NB4 (cell line): ENCODE results near the gene BMP15.

Source experiments
- MYC ChIP-seq: IDR thresholded peaks from 2 replicates; pipeline ENCODE4 v1.6.1; 2011; ENCODE audit warnings: low read depth, low read length
- POLR2A ChIP-seq: IDR thresholded peaks from 2 replicates; pipeline ENCODE4 v1.6.1; 2011; ENCODE audit warnings: mild to moderate bottlenecking; ENCODE audit not compliant: insufficient read length; ENCODE audit errors: extremely low read depth
- TF ChIP-seq, protein P1 (sequence below): IDR thresholded peaks from one replicate; pipeline ENCODE4 v1.5.1; 2012; ENCODE audit warnings: low read depth, low read length

GRCh38 chrX:50927127-50927526 is 16.6 kb downstream of the BMP15 start:
- TF ChIP-seq, protein P1, sequence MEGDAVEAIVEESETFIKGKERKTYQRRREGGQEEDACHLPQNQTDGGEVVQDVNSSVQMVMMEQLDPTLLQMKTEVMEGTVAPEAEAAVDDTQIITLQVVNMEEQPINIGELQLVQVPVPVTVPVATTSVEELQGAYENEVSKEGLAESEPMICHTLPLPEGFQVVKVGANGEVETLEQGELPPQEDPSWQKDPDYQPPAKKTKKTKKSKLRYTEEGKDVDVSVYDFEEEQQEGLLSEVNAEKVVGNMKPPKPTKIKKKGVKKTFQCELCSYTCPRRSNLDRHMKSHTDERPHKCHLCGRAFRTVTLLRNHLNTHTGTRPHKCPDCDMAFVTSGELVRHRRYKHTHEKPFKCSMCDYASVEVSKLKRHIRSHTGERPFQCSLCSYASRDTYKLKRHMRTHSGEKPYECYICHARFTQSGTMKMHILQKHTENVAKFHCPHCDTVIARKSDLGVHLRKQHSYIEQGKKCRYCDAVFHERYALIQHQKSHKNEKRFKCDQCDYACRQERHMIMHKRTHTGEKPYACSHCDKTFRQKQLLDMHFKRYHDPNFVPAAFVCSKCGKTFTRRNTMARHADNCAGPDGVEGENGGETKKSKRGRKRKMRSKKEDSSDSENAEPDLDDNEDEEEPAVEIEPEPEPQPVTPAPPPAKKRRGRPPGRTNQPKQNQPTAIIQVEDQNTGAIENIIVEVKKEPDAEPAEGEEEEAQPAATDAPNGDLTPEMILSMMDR = no peak
- TF ChIP-seq POLR2A (no peak), MYC (no peak)
